NCI-H2171 treated with DMSO at 0.1 percent for 48 hours (cell line): Measurements from ENCODE around the gene ESPL1.
"Not testable (repeated sequence)": the region's sequence is repeated elsewhere in the genome, so short reads cannot be mapped to it uniquely, and the experiment has no call there.

Source experiments
- DNase-seq: peaks from one replicate; lab custom pipeline; 2025; lab: John Stamatoyannopoulos, UW

ESPL1 gene

DNA sequence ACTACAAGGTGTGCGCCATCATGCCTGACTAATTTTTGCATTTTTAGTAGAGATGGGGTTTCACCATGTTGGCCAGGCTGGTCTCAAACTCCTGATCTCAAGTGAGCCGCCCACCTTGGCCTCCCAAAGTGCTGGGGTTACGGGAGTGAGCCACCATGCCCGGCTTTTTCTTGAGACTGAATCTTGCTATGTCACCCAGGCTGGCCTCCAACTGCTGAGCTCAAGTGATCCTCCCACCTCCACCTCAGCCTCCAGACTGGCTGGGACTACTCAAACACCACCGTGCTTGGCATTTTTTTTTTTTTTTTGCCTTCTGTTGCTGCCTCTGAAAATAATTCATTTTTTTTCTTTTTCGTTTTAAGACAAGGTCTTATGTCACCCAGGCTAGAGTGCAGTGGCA lies 8.2 kb upstream of the ESPL1 start:
- no peak for DNase-seq

DNA sequence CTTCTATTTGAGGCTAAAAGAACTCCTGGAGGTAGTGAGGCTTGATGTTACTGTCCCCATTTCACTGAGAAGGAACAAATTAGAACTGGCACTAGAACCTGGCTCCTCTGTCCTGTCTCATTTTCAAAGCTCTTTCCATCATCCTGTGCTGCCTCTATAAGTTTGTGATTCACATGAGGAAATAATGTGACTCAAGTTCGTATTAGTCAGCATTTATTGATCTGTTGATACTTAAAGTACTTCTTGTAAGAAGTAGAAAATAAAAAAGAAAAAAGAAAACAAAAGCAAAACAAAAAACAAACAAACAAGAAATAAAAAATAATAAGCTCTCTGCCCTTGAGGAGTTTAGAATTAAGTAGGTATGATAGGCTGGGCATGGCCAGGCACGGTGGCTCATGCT lies 2.3 kb upstream of the ESPL1 start:
- DNase-seq = no peak

- no peak for DNase-seq
These were observed 647 bp upstream of the ESPL1 start for GRCh38 chr12:53267306-53267998.

DNA sequence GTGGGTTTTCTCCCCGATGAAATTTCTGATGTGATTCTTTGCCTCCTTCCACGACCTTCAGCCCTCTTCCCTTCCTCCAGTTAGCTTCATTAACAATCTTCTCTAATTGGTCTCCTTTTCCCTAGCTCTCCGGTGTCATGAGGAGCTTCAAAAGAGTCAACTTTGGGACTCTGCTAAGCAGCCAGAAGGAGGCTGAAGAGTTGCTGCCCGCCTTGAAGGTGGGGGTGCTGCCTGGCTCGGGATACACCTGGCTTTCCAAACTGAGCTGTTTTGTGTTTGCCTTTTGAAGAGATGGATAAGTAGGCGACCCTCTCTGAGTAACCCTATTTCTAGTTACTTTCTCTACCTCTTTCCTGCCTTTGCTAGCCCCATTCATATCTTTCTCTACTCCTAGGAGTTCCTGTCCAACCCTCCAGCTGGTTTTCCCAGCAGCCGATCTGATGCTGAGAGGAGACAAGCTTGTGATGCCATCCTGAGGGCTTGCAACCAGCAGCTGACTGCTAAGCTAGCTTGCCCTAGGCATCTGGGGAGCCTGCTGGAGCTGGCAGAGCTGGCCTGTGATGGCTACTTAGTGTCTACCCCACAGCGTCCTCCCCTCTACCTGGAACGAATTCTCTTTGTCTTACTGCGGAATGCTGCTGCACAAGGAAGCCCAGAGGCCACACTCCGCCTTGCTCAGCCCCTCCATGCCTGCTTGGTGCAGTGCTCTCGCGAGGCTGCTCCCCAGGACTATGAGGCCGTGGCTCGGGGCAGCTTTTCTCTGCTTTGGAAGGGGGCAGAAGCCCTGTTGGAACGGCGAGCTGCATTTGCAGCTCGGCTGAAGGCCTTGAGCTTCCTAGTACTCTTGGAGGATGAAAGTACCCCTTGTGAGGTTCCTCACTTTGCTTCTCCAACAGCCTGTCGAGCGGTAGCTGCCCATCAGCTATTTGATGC lies 797 bp downstream of the ESPL1 start:
- no peak for DNase-seq

DNA sequence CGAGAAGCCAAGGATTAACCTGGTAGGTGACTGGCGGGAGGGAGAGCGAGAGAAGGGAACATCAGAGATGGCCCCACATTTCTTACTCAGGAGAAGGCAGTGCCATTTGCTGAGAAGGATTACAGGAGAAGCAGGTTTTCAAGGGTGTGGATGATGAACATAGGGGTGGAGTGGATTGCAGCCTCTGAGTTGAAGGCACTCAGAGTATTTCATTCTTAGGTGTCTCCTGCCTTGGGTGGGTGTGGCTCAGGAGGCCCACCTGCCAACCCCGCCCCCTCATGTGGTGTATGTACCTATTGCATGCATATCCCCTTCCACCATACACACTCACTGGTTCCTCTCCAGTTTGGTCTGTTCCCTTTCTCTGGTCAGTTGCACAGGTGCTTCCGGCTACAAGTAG lies 6.3 kb downstream of the ESPL1 start:
- DNase-seq = no peak

- DNase-seq = no peak
These were observed 8.4 kb downstream of the ESPL1 start for GRCh38 chr12:53276511-53276910.

DNA sequence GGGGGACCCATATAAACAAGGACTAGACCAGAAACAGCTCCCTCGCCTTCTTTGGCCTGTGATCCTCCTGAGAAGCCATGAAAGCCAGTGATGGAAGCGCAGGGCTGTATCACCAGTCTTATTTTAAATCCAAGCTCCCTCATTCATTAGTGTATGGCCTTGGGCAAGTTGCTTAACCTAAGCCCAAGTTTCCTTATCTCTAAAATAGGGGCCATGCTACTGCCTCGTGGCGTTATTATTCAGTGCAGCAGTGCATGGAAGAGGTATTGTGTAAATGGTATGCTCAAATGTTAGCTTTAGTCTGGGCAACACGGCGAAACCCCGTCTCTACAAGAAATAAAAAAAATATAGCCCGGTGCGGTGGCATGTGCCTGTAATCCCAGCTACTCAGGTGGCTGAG lies 9.9 kb downstream of the ESPL1 start:
- DNase-seq = no peak

DNA sequence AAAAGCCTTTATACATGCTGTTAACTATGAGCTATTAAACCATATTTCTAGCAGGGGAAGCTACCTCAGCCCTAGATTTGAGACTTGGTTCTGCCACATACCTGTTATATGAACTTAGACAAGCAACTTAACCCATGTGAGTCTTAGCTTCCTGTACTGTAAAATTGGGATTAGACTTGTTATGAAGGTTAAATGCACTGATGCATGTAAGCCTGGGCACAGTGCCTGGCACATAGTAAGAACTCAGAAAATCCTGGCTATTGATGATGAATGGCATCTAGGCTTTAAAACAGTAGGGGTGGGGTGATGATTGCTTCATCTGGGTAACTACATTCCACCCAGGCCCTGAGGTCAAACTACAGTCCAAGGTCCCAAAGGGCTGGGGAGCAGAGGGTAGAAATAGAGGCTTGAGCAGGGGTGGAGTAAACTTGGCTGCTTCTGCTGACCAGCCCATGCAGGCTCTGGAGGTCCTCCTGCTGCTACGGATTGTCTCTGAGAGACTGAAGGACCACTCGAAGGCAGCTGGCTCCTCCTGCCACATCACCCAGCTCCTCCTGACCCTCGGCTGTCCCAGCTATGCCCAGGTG lies 11.3 kb downstream of the ESPL1 start:
- no peak for DNase-seq

GRCh38 chr12:53279888-53280498 lies 11.9 kb downstream of the ESPL1 start:
- DNase-seq = no peak

- DNase-seq = no peak
These were observed 18.3 kb downstream of the ESPL1 start for GRCh38 chr12:53286448-53286847.

DNA sequence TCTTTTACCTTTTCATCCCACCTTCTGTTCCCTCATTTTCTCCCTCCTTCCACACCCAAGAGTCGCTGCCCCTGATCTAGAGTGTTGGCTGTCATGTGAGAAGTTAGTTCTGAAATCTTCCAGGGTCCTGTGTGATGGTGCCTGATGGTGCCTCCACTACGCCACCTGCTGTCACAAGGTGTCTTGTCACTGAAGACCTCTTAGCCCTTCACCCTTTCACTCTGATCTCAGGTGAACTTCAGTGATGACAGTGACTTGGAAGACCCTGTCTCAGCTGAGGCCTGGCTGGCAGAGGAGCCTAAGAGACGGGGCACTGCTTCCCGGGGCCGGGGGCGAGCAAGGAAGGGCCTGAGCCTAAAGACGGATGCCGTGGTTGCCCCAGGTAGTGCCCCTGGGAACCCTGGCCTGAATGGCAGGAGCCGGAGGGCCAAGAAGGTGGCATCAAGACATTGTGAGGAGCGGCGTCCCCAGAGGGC lies 19.7 kb downstream of the ESPL1 start:
- peak; percentile 45 for DNase-seq

DNA sequence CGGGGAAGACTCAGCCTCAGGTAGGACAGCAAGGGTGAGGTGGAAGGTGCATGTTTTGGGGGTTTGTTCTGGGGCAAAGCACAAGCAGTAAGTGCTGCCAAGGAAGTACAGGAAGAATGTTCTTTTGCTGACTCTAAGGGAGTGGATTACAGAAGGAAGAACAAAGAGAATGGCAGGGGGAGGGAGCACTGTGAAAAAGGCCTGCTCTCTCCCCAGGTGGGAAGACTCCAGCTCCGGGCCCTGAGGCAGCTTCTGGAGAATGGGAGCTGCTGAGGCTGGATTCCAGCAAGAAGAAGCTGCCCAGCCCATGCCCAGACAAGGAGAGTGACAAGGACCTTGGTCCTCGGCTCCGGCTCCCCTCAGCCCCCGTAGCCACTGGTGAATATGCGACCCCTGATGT lies 20.2 kb downstream of the ESPL1 start:
- no peak for DNase-seq

DNA sequence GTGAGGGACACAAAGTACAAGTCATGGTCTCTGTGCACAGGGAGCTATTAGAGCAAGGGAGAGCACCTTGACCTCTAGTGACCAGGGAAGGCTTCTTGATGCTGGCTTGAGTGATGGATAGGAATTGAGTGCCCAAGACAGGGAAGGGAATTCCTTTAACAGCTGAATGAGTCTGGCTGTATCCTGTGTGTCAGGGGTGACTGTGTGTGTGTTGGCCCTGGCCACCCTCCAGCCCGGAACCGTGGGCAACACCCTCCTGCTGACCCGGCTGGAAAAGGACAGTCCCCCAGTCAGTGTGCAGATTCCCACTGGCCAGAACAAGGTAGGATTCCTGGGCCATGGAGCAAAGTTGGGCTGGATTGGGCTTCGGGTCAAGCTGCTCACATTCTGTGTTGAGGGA lies 21.8 kb downstream of the ESPL1 start:
- no peak for DNase-seq

DNA sequence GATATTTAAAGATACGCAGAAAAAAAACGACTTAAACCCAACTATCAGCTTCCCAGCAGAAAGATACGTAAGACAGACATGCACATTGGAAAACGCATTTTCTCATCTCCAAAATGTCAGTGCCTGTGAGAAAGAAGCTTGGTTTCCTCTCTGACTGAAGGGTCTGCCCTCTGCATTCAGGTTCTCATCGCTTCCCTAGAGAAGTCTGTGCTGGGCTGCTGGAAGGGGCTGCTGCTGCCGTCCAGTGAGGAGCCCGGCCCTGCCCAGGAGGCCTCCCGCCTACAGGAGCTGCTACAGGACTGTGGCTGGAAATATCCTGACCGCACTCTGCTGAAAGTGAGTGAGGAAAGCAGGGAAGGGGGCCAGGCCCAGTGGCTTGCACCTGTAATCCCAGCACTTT lies 22.6 kb downstream of the ESPL1 start:
- no peak for DNase-seq

DNA sequence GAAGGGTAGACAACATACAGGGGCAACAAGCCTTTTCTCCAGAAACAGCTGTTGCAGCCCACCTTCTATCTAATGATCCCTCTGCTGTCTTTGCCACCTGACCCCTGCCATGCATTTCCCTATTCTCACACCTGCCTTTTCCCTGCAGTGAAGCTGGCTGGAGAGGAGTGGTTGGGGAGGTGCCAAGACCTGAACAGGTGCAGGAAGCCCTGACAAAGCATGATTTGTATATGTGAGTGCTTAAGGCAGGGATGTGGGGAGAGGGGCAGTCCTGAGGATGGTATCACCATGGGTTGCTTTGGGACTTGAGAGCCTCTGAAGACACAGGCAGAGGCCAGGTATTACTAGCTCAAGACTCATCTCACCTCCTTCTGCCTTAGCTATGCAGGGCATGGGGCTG lies 24.3 kb downstream of the ESPL1 start:
- no peak for DNase-seq

DNA sequence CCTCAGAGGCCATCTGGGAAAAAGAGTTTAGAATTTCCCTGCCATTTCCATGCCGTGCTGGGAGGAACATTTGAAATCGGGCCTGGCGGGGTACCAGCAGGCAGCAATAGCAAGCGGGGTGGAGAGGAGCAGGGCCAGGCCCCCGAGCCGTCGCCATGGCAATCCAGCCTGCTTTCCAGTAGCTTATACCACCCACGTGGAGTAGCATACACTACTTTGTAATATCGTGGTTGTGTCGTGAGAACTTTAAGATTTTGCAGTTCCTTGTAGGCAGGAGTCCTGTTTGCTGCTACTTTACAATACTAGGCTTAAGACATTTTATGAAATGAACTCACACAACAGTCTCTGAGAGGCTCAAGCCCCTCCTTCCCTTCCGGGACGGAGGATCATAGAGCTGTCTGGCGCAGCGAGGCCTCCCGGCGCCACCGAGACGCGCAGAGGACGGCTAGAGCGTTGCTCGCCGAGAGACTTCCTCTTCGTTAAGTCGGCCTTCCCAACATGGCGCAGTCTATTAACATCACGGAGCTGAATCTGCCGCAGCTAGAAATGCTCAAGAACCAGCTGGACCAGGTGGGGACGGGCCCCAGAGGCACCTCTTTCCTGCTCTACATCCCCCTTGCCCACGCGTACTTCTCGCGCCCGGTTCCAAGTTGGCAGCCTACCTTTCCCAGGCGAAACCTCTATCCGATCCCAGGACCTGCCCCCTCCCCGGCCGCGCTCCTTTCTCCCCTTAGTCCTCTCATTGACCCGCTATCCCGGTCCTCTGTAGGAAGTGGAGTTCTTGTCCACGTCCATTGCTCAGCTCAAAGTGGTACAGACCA lies 27.2 kb downstream of the ESPL1 start, which contains the start of gene PFDN5:
Gene PFDN5 (plus strand): TSS at position 473 of the 821 bp plus-strand sequence. CDS start 26 bp downstream, at position 499.
- DNase-seq = peak; percentile 82

- no peak for DNase-seq
These were observed 27.8 kb downstream of the ESPL1 start for GRCh38 chr12:53295891-53296219.

DNA sequence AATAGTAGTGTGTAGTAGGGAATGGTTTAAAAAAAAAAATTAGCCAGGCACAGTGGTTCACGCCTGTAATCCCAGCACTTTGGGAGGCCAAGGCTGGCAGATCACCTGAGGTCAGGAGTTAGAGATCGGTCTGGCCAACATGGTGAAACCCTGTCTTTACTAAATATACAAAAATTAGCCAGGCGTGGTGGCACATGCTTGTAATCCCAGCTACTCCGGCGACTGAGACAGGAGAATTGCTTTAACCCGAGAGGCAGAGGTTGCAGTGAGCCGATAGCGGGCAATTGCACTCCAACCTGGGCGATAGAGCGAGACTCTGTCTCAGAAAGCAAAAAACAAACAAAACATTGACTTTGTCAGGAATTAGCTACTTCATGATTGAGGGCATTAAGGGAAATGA lies 29.0 kb downstream of the ESPL1 start:
- DNase-seq = not testable (repeated sequence)

- no peak for DNase-seq
These were observed 30.1 kb downstream of the ESPL1 start for GRCh38 chr12:53298164-53298563.

DNA sequence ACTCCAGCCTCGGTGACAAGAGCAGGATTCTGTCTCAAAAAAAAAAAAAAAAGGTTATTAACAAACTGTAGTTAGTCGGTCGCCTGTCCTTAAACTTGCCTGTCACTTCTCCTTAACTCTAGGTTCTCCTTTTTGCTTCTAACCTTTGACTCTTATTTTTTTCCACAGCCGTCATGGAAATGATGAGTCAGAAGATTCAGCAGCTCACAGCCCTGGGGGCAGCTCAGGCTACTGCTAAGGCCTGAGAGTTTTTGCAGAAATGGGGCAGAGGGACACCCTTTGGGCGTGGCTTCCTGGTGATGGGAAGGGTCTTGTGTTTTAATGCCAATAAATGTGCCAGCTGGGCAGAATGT lies 31.0 kb downstream of the ESPL1 start:
- no peak for DNase-seq

GRCh38 chr12:53299454-53300180 lies 31.5 kb downstream of the ESPL1 start, which contains the start of gene MYG1:
MYG1 (plus strand) TSS chr12:53299695; CDS start chr12:53299738, 43 bp downstream.
- peak; percentile 86 for DNase-seq
